HPDE6-E6E7 (cell line): ENCODE measurements around the gene COQ3.
"Not testable (repeated sequence)": the region's sequence is repeated elsewhere in the genome, so short reads cannot be mapped to it uniquely, and the experiment has no call there.

Source experiments
- DNase-seq: peaks from one replicate; pipeline ENCODE4 v3.0.0; 2011; ENCODE audit warnings: missing footprints; ENCODE audit errors: extremely low spot score

COQ3 gene

GRCh38 chr6:99384507-99384906 is 9.5 kb downstream of the COQ3 start:
- DNase-seq: no peak

GRCh38 chr6:99378636-99379035 is 15.4 kb downstream of the COQ3 start:
- DNase-seq: no peak

- no peak for DNase-seq
Measured at GRCh38 chr6:99369533-99369932, 24.5 kb downstream of the COQ3 start.

GRCh38 chr6:99366852-99367251 is 27.1 kb downstream of the COQ3 start:
- DNase-seq: no peak

GRCh38 chr6:99364026-99364425 is 30.0 kb downstream of the COQ3 start:
- DNase-seq: no peak

GRCh38 chr6:99362678-99363268 is 31.2 kb downstream of the COQ3 start:
- DNase-seq: no peak

- no peak for DNase-seq
Measured at GRCh38 chr6:99359800-99360199, 34.2 kb downstream of the COQ3 start.

- no peak for DNase-seq
Measured at GRCh38 chr6:99356641-99357040, 37.4 kb downstream of the COQ3 start.

GRCh38 chr6:99354983-99355382 is 39.0 kb downstream of the COQ3 start:
- DNase-seq: no peak

- DNase-seq: no peak
Measured at GRCh38 chr6:99353126-99353525, 40.9 kb downstream of the COQ3 start.

- DNase-seq: no peak
Measured at GRCh38 chr6:99350573-99350972, 43.4 kb downstream of the COQ3 start.

GRCh38 chr6:99349171-99350141 is 44.5 kb downstream of the COQ3 start, which contains the start of gene FAXC:
TSS of gene FAXC (minus strand) at chr6:99349674. CDS start at chr6:99349372, 302 bp downstream.
- peak; percentile 55 for DNase-seq

- no peak for DNase-seq
Measured at GRCh38 chr6:99348288-99349170, 45.5 kb downstream of the COQ3 start.

- no peak for DNase-seq
Measured at GRCh38 chr6:99347804-99348203, 46.2 kb downstream of the COQ3 start.

- DNase-seq: no peak
Measured at GRCh38 chr6:99346595-99346994, 47.4 kb downstream of the COQ3 start.

GRCh38 chr6:99345164-99345563 is 48.8 kb downstream of the COQ3 start:
- no peak for DNase-seq

GRCh38 chr6:99344289-99344688 is 49.7 kb downstream of the COQ3 start:
- no peak for DNase-seq

- no peak for DNase-seq
Measured at GRCh38 chr6:99341862-99342455, 52.0 kb downstream of the COQ3 start.

- no peak for DNase-seq
Measured at GRCh38 chr6:99338188-99338587, 55.8 kb downstream of the COQ3 start.

- DNase-seq: not testable (repeated sequence)
Measured at GRCh38 chr6:99335298-99335697, 58.7 kb downstream of the COQ3 start.

GRCh38 chr6:99334526-99335127 is 59.4 kb downstream of the COQ3 start:
- peak; percentile 45 for DNase-seq
